Ecto neural progenitor cell (in vitro differentiated cells): Measurements from ENCODE around the gene DUSP28.
"Not testable (repeated sequence)": the region's sequence is repeated elsewhere in the genome, so short reads cannot be mapped to it uniquely, and the experiment has no call there.

ENCODE experiments used
- DNase-seq: peaks from one replicate; pipeline ENCODE4 v3.0.0-alpha.2; 2018; ENCODE audit warnings: low spot score

Gene DUSP28

GRCh38 chr2:240560480-240561324 is 545 bp downstream of the DUSP28 start:
- DNase-seq = peak; percentile 99

GRCh38 chr2:240561325-240561971 is 1.3 kb downstream of the DUSP28 start:
- no peak for DNase-seq

GRCh38 chr2:240563231-240563630 is 3.1 kb downstream of the DUSP28 start:
- not testable (repeated sequence) for DNase-seq

GRCh38 chr2:240563951-240564560 is 3.9 kb downstream of the DUSP28 start:
- no peak for DNase-seq

DNA sequence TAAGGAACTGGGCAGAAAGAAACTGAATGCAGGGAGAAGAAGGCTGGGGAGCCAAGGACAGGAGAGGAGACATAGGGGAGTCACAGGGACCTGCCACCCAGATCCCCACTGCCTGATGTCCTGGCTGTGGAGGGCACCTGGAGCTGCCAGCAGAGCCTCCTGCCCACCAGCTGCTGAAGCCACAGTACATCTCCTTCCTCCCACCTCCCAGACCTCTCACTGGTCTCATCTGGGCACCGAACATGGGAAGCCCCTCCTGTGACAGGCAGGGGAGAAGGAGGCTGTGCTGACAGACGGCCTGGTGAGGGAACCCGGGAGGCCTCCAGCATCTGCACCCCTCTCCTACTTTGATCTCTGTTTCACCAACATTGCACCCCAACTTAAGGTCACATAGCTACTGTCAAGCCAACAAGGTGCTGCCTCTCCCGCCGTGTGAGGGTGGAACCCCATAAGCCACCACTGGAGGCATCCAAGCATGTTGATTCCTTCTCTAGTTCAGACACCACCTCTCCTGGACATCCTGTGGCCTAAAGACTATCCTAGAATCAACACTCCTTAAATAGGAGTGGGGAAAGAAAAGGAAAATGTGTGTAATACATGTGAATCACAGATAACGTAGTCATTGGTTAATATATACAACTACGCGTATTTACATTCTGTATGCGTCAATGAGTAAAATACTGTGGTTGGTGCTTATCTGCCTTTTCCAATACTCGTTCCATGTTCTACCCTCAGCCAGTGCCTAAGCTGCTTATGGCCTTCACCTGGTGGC is 4.6 kb downstream of the DUSP28 start:
- DNase-seq = peak; percentile 40

DNA sequence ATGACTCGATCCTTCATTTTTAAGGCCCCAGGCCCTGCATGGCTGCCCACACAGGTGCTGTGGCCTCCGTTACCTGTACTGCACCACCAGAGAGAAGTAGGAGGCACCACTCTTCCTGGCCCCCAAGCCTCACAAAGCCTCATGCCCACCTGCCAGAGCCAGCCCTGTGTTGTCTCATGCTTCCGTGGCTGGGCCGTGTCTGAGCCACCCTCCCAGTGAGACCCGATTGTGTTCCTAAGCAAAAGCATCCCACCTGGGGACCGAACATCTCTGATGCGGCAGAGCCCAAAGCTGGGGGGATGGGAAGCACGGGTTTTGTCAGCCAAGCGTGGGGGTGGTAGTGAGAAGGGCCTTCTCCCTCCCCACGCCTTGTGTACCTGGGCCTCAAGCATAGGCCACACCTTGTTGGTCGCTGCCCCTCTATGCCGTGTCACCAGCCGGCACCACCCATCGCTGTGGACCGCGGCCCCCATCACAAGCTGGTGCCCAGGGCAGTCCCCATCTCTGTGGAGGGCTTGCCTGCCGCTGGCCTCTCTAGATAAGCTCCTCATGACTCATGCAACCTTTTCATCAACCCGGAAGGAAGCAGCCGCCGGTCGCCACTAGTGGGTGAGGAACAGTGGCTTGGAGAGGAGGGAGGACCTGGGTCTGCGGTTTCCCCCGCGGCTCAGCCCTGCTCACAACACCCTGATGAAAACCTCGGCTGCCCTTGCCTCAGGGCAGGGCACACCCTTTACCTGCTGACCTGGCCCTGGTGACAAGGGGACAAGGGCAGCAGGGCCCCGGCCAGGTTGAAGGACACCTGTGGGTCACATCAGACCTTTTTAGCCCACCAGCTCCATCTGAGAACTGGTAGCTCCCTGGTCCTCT is 5.4 kb downstream of the DUSP28 start:
- no peak for DNase-seq

GRCh38 chr2:240566203-240567136 is 6.3 kb downstream of the DUSP28 start:
- peak; percentile 90 for DNase-seq

GRCh38 chr2:240567137-240567871 is 7.1 kb downstream of the DUSP28 start:
- no peak for DNase-seq

DNA sequence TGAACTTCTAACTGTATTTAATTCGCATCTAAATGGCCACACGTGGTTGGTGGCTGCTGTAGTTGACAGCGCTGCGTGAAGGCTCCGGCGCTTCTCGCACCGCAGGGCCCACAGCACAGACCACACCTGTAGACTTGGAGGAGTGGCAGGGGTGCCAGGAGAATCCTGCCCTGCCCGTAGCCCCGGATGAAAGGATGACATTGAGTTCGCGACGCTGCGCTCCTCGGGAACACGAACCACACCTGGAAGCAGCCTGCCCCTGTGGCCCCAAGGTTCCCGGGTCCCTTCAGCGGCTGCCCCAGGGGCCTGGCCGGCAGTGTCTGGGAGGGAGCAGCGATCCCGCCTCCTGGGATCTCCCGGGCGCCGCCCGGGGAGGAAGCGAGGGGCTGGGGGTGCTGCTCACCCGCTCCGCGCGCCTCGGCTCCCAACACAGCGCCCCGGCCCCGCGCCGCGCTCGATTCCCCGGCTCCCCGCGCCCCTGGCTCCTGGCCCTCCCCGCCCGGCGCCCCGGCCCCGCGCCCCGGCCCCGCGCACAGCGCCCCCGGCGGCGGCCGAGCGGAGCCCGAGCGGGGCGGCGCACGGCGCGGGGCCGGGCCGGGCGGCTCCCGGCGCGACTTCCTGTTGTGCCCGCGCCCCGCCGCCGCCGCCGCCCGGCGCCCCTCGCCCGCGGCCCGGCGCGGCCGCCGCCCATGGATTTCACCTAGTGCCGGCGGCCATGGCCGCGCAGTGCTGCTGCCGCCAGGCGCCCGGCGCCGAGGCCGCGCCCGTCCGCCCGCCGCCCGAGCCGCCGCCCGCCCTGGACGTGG is 7.9 kb downstream of the DUSP28 start, which contains the start of gene RNPEPL1:
RNPEPL1 (plus strand) TSS at position 613 of the 806 bp plus-strand sequence; CDS start at position 716, 103 bp downstream.
- peak; percentile 70 for DNase-seq

DNA sequence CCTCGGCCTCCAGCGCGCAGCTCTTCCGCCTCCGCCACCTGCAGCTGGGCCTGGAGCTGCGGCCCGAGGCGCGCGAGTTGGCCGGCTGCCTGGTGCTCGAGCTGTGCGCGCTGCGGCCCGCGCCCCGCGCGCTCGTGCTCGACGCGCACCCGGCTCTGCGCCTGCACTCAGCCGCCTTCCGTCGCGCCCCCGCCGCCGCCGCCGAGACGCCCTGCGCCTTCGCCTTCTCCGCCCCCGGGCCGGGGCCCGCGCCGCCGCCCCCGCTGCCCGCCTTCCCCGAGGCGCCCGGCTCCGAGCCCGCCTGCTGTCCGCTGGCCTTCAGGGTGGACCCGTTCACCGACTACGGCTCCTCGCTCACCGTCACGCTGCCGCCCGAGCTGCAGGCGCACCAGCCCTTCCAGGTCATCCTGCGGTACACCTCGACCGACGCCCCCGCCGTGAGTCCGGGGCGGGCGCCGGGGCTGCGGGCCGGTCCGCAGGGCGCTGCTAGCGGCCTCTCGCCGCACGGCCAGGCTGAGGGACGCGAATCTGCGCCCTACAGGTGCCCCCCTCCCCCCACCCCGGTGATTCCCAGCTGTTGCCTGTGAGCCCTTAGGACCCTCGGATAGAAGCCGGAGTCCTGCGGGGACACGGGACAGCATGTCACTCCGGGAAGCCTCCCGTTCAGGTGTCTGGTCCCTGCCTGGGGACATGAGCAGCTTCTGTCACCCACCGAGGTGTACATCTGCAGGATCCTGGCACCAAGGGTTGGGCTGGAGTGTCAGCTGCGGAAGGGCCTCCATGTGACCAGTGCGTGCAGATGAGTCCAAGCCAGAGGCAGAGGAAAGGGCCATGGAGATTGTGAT is 8.7 kb downstream of the DUSP28 start:
- DNase-seq = no peak

DNA sequence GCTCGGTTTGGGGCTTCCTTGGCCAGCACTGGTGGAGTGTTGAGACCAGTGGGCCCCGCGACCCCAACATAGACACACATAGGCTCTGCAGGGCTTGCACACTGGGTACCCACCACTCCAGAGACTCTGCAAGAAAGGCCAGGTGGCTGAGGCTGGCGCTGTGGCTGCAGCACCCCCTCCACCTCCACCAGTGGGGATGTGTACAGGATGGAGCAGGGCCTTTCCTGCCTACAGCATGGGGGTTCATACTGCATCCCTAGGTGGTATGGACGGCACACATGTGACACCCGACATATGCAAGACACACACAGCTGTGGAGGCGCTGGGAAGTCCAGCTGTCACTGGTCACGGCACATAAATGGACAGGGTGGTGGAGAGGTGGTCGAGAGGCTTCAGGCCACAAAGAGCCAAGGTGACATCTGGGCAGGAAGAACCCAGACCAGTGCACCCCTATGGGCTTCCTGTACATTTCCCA is 9.4 kb downstream of the DUSP28 start:
- no peak for DNase-seq

- DNase-seq = no peak
These were observed 9.9 kb downstream of the DUSP28 start for GRCh38 chr2:240569998-240570530.

- DNase-seq = no peak
These were observed 10.6 kb downstream of the DUSP28 start for GRCh38 chr2:240570531-240571313.

DNA sequence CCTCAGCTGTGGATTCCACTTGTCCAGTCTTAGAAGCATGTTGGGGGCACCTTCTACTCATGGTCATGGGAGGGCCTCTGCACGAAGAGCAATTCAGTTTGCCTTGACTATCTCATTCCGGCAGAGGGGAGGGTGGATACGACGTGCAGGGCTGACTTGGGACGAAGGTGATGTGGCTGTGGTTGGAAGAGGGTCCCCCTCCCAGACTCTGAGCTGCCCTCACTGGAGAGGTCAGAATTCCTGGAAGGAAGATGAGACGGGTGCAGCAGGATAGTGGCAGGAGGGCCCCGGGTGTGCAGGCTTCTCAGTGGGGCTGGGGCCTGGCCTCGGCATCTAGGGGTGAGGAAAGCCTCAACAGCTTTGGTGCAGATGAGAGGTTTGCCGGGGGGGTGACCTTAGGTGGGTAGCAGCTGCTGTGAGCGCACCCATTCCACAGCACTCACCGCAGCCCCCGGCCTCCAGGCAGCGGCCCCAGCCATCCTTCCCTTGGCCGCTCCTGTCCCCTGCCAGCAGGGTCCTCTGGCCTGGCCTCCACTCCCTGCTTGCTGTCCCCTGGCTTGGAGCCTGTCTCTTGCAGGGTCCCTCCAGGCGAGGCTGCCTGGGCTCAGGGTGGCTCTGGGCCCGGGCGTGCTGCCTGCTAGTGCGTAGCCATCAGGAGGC is 11.3 kb downstream of the DUSP28 start:
- DNase-seq = no peak

GRCh38 chr2:240572141-240573031 is 12.2 kb downstream of the DUSP28 start:
- DNase-seq = no peak
